GM18511 (cell line): ENCODE measurements around the gene TLCD3B.

Experiments used
- ATAC-seq: cut with Tn5 transposase; IDR thresholded peaks from one replicate; pipeline ENCODE4 v1.9.1; 2021; ENCODE audit warnings: mild to moderate bottlenecking, moderate library complexity; ENCODE audit not compliant: unreplicated experiment

TLCD3B gene

DNA sequence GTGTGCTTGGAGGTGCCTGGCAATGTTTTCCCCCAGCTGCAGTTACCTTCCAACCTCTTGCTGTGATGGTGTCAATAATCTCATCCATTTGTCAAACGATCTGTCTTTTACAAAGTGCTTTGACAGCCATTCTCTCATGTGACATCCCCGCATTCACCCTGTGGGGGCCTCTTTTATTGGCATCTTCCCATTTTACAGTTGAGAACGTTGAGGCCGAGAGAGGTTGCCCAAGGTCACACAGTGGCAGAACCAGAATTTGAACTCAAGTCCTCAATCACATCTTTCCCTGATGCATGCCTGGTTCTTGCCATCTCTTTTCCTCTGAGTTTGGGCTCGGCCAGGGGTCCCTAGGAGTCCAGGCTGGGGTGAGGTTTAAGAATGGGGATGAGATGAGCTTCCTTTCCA lies 55.9 kb downstream of the TLCD3B start:
- no peak for ATAC-seq
